HG02623 (cell line): ENCODE data around the gene MMP10.
"Not testable (repeated sequence)": the region's sequence is repeated elsewhere in the genome, so short reads cannot be mapped to it uniquely, and the experiment has no call there.

ENCODE experiments used
- ATAC-seq: cut with Tn5 transposase; IDR thresholded peaks from one replicate; pipeline ENCODE4 v1.9.1; 2021; ENCODE audit warnings: moderate library complexity; ENCODE audit not compliant: unreplicated experiment

The MMP10 gene

GRCh38 chr11:102730944-102731343 is 49.5 kb downstream of the MMP10 start:
- not testable (repeated sequence) for ATAC-seq

GRCh38 chr11:102729849-102730815 is 50.3 kb downstream of the MMP10 start:
- no peak for ATAC-seq

- ATAC-seq, result no peak
Measured at GRCh38 chr11:102727890-102728289, 52.5 kb downstream of the MMP10 start.

GRCh38 chr11:102724904-102725500 is 55.4 kb downstream of the MMP10 start, which contains the start of gene MMP8:
MMP8 (minus strand) TSS chr11:102724954; CDS start chr11:102724855, 99 bp downstream.
- ATAC-seq, result no peak

GRCh38 chr11:102722821-102723220 is 57.6 kb downstream of the MMP10 start:
- no peak for ATAC-seq
